ENCODE results near the gene TADA2A. TPM values are rescaled to one million over a fixed set of nuclear protein-coding genes. Genes with fewer than 3 reads are reported as not detected.
A peak's percentile ranks its signal among the peaks of the same experiment; 100 is the strongest.

Gene TADA2A
- total RNA-seq, 1 donor from 2014 or later = 21.4 TPM

DNA sequence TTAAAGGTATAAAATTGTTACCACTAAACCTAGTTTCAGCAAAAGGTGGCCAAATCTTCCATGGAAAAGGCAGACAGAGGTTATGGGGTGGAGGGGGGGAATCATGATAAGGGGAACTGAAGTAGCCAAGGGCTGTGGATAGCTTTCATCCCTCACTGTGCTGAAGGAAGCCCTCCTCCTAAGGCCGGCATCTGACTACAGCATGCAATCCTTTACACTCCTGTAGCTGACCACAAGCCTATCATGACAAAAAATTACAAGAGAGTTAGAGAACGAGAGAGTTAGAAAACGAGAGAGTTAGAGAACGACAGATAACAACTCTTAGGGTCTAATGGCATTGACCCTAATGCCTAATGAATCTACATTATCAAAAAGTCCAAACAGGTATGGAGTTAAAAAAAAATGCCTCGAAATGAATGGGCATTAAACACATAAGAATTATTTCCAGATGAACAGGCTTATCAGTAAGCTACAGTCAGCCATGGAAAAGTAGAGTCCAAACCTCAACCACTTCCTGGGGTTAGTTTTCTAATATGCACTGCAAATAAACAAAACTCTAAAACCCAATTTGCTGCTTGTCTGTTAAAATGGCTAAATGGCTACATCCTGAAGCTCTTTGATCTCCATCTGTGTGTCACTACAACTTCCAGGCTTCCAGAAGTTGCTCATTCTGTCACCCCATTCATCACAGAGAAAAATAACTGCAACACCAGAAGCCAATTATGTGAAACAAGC lies 112.7 kb downstream of the TADA2A start:
- H3K9me3 ChIP-seq = no peaks in the 10 kb centered on the region
- no peaks in the 10 kb centered on the region for H3K4me1 ChIP-seq
- DNase-seq (no peak), ATAC-seq (no peak)
- H3K36me3 ChIP-seq = peaks cover 74% of the 10 kb centered on the region
- H3K27ac ChIP-seq = no peak overlapping the region
- no peak overlapping the region for H3K4me3 ChIP-seq
- intact Hi-C loops (cut with DNase I) = no loop called here
- H3K27me3 ChIP-seq = no peaks in the 10 kb centered on the region
- TF ChIP-seq, protein P1, sequence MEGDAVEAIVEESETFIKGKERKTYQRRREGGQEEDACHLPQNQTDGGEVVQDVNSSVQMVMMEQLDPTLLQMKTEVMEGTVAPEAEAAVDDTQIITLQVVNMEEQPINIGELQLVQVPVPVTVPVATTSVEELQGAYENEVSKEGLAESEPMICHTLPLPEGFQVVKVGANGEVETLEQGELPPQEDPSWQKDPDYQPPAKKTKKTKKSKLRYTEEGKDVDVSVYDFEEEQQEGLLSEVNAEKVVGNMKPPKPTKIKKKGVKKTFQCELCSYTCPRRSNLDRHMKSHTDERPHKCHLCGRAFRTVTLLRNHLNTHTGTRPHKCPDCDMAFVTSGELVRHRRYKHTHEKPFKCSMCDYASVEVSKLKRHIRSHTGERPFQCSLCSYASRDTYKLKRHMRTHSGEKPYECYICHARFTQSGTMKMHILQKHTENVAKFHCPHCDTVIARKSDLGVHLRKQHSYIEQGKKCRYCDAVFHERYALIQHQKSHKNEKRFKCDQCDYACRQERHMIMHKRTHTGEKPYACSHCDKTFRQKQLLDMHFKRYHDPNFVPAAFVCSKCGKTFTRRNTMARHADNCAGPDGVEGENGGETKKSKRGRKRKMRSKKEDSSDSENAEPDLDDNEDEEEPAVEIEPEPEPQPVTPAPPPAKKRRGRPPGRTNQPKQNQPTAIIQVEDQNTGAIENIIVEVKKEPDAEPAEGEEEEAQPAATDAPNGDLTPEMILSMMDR (IDR thresholded peaks at IDR 0.05) = no peak

DNA sequence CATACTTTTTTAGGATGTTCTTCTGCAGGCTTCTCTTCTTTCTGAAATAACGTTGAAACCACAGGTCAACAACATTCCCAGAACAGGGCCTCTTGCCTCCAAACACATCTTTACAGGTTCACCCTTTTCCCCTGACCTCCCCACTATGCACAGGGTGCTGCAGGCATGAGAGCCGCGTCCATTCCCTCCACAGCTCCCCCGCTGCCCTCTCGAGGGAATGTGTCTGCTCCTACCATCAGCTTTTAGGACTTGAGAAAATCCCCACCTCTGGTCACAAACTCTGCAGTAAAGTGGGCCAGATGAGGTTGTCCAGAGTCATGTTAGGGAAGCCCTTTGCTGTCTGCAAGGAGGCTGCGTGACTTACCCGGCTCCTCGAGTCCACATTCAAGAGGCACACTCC lies 113.5 kb downstream of the TADA2A start:
- H3K27me3 ChIP-seq = no peaks in the 10 kb centered on the region
- H3K4me1 ChIP-seq = no peaks in the 10 kb centered on the region
- TF ChIP-seq, protein P1 (IDR thresholded peaks at IDR 0.05) = no peak
- H3K9me3 ChIP-seq = no peaks in the 10 kb centered on the region
- DNase-seq (no peak), ATAC-seq (no peak)
- intact Hi-C loops (cut with DNase I) = no loop called here
- H3K4me3 ChIP-seq = no peak overlapping the region
- H3K27ac ChIP-seq = no peak overlapping the region
- H3K36me3 ChIP-seq = peaks cover 72% of the 10 kb centered on the region

DNA sequence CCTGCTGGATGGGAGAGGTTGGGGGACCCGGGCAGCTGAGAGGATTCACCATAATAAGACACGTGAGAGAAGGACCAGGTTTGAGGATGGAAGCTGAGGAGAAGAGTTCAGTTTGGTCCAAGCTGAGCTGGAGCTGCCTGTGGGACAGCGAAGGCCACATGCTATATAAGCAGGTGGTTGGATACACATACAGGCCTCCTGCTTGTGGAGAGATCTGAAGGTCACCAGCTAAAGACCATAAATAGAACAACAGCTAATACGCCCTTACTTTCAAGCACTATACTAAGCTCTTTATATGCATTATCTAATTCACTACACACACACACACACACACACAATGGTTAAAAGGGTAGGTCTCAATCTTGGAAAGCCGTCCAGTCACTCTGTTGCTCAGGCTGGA lies 115.1 kb downstream of the TADA2A start:
- H3K4me1 ChIP-seq = no peaks in the 10 kb centered on the region
- H3K9me3 ChIP-seq = no peaks in the 10 kb centered on the region
- H3K36me3 ChIP-seq = peaks cover 79% of the 10 kb centered on the region
- DNase-seq (no peak), ATAC-seq (no peak)
- intact Hi-C loops (cut with DNase I) = no loop called here
- TF ChIP-seq, protein P1 (IDR thresholded peaks at IDR 0.05) = no peak
- H3K27ac ChIP-seq = no peak overlapping the region
- H3K27me3 ChIP-seq = no peaks in the 10 kb centered on the region
- H3K4me3 ChIP-seq = no peak overlapping the region

DNA sequence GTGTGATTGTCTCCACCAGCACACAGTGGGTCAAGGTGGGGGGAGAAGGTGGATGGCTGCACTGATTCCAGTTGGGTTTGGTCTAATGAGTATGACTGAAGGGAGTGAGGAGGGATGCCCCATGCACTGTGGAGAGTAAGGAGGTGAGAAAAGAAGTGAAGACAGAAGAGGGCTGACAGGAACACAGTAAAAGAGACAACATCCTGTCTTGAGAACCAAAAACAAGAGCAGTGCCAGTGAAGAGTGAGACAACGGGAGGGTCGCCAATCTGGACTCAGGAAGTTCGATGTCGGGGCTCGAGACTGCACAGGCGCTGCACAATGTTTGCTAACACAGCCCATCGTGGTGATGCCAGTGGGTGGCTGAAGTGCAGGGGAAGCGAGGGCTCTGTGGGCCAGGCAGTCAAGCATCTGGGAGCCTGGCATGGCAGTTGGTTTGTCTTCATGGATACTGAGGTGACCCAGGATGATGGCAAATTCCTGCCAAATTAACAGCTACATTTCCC lies 117.1 kb downstream of the TADA2A start:
- ATAC-seq (no peak), DNase-seq (no peak)
- no peak overlapping the region for H3K27ac ChIP-seq
- H3K27me3 ChIP-seq = no peaks in the 10 kb centered on the region
- no peaks in the 10 kb centered on the region for H3K9me3 ChIP-seq
- H3K36me3 ChIP-seq = peaks cover 76% of the 10 kb centered on the region
- intact Hi-C loops (cut with DNase I) = no loop called here
- TF ChIP-seq, protein P1 (IDR thresholded peaks at IDR 0.05) = no peak
- no peak overlapping the region for H3K4me3 ChIP-seq
- no peaks in the 10 kb centered on the region for H3K4me1 ChIP-seq

DNA sequence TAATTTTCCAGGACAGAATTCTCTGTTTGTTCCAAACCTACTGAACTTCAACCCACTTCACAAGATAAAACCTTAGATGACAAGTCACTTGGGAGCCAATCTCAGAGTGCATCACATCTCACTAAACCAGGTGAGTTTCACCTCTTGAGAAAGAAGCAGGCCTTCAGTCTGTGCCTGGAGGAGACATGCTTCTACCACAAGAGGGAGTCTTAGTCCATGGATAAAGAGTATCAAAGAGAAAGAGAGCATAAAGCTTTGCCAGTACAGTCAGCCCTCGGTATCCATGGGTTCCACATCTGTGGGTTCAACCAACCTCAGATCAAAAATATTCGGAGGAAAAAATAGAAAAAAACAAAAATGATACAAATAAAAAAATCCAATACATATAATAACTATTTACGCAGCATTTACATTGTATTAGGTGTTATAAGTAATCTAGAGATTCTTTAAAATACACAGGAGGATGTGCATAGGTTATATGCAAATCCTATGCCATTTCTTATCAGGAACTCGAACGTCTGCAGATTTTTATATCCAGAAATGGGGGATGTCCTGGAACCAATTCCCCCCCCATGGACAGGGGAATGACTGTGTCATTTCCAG lies 120.7 kb downstream of the TADA2A start:
- Histone ChIP-seq H3K4me3 (no peak overlapping the region), H3K9me3 (no peaks in the 10 kb centered on the region), H3K27ac (no peak overlapping the region), H3K27me3 (no peaks in the 10 kb centered on the region), H3K4me1 (no peaks in the 10 kb centered on the region), H3K36me3 (peaks cover 89% of the 10 kb centered on the region)
- TF ChIP-seq, protein P1 (IDR thresholded peaks at IDR 0.05) = peak; percentile 49
- no peak for DNase-seq
- intact Hi-C loops (cut with DNase I) = no loop called here
- peak; percentile 65 for ATAC-seq

Other genes with a start within 250 kb of the TADA2A start
- not detected for gene C17orf78, start 30.9 kb upstream of the TADA2A start, total RNA-seq
- 110 TPM for gene ACACA, start 50 bp upstream of the TADA2A start, total RNA-seq
- gene DUSP14, start 83.0 kb downstream of the TADA2A start, total RNA-seq = 9.0 TPM
- gene SYNRG, start 202.5 kb downstream of the TADA2A start, total RNA-seq = 50.0 TPM
- gene DDX52, start 236.6 kb downstream of the TADA2A start, total RNA-seq = 20.9 TPM

Measured in upper lobe of right lung (tissue), 1 donor.